ENCODE results near the gene DNAJC27.
A peak's percentile ranks its signal among the peaks of the same experiment; 100 is the strongest.

DNAJC27 gene

GRCh38 chr2:24959761-24960160, 12.0 kb downstream of the DNAJC27 start:
- H3K36me3 Mint-ChIP-seq (ENCODE audit: low read depth): peaks cover 90% of the 10 kb centered on the region
- H3K27ac Mint-ChIP-seq: peak overlapping the region; percentile 47
- no peak overlapping the region for H3K4me3 Mint-ChIP-seq
- peaks cover 22% of the 10 kb centered on the region for H3K9me3 Mint-ChIP-seq
- no peak for DNase-seq
- no peaks in the 10 kb centered on the region for H3K4me1 Mint-ChIP-seq
- peaks cover 3% of the 10 kb centered on the region for H3K27me3 Mint-ChIP-seq (ENCODE audit: low read depth, poor library complexity)
- TF ChIP-seq CTCF (IDR thresholded peaks at IDR 0.05): no peak

- Mint-ChIP-seq H3K4me3 (no peak overlapping the region), H3K27me3 (ENCODE audit: low read depth, poor library complexity) (peaks cover 3% of the 10 kb centered on the region), H3K27ac (no peak overlapping the region), H3K4me1 (no peaks in the 10 kb centered on the region), H3K9me3 (peaks cover 31% of the 10 kb centered on the region), H3K36me3 (ENCODE audit: low read depth) (peaks cover 93% of the 10 kb centered on the region)
- DNase-seq: no peak
- TF ChIP-seq CTCF (IDR thresholded peaks at IDR 0.05): no peak
Measured at GRCh38 chr2:24958411-24958935, 13.3 kb downstream of the DNAJC27 start.

GRCh38 chr2:24957976-24958375, 13.8 kb downstream of the DNAJC27 start:
- Mint-ChIP-seq H3K9me3 (peaks cover 31% of the 10 kb centered on the region), H3K4me3 (no peak overlapping the region), H3K27ac (no peak overlapping the region), H3K36me3 (ENCODE audit: low read depth) (peaks cover 92% of the 10 kb centered on the region), H3K4me1 (no peaks in the 10 kb centered on the region), H3K27me3 (ENCODE audit: low read depth, poor library complexity) (peaks cover 3% of the 10 kb centered on the region)
- no peak for DNase-seq
- no peak for TF ChIP-seq CTCF (IDR thresholded peaks at IDR 0.05)

- peaks cover 93% of the 10 kb centered on the region for H3K36me3 Mint-ChIP-seq (ENCODE audit: low read depth)
- no peaks in the 10 kb centered on the region for H3K4me1 Mint-ChIP-seq
- H3K27ac Mint-ChIP-seq: no peak overlapping the region
- DNase-seq: no peak
- peaks cover 3% of the 10 kb centered on the region for H3K27me3 Mint-ChIP-seq (ENCODE audit: low read depth, poor library complexity)
- no peak overlapping the region for H3K4me3 Mint-ChIP-seq
- TF ChIP-seq CTCF (IDR thresholded peaks at IDR 0.05): no peak
- peaks cover 31% of the 10 kb centered on the region for H3K9me3 Mint-ChIP-seq
Measured at GRCh38 chr2:24957221-24957620, 14.5 kb downstream of the DNAJC27 start.

- no peaks in the 10 kb centered on the region for H3K4me1 Mint-ChIP-seq
- peaks cover 31% of the 10 kb centered on the region for H3K9me3 Mint-ChIP-seq
- no peak overlapping the region for H3K4me3 Mint-ChIP-seq
Measured at GRCh38 chr2:24955921-24956320, 15.8 kb downstream of the DNAJC27 start.

More at GRCh38 chr2:24955921-24956320, 15.8 kb downstream of the DNAJC27 start:
- no peak for TF ChIP-seq CTCF (IDR thresholded peaks at IDR 0.05)
- H3K27me3 Mint-ChIP-seq (ENCODE audit: low read depth, poor library complexity): peaks cover 3% of the 10 kb centered on the region
- peaks cover 94% of the 10 kb centered on the region for H3K36me3 Mint-ChIP-seq (ENCODE audit: low read depth)
- no peak for DNase-seq
- no peak overlapping the region for H3K27ac Mint-ChIP-seq

Data from nephron progenitor cell (in vitro differentiated cells).